NCI-H2081 treated with DMSO at 0.1 percent for 48 hours (cell line): ENCODE results near the gene PSMC6.
A peak's percentile ranks its signal among the peaks of the same experiment; 100 is the strongest.

Experiments
- DNase-seq: peaks from one replicate; lab custom pipeline; 2025; lab: John Stamatoyannopoulos, UW

The PSMC6 gene

DNA sequence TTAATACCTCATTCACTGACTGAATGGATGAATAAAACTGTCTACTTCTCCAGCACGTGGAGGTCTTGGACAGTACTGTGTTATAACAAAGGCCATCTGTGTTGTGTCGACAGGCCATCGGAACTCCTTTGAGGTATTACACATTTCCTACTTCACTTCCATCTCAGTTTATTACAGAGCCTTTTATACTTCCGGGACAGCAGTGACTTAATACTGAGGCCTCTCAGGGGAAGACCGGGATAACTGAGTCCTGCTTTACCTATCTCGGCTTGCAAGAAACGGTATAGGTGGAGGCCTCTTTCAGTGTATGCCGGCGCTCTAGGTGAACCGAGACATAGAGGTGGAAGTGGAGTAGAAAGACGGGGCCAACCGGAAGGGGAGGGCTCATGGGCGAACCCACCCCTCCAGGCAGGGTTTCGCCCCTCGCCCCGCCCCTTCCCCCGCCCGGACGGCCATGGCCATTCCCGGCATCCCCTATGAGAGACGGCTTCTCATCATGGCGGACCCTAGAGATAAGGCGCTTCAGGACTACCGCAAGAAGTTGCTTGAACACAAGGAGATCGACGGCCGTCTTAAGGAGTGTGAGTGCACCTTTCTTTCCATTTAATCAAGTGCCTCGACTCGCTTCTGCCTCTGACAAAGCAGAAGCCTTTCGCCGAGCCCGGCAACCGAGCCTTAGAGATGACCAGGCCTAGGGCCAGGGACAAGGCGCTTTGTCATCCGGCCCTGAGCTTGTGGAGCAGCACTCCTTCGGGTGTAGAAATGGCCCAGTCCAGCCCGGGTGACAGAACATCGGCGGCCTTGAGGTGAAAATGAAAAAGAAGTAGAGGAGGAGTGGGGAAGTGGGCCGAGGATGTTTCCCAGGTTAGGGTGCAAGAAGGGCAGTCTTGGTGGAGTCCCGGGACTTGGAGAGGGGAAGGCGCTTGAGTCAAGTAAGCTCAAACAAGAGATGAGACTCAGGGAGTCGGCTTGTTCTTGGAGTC is at the start of gene PSMC6:
Gene PSMC6, plus strand, starts transcription at position 477 of the 983 bp plus-strand sequence. Its CDS starts 20 bp downstream, at position 497.
- peak; percentile 67 for DNase-seq

DNA sequence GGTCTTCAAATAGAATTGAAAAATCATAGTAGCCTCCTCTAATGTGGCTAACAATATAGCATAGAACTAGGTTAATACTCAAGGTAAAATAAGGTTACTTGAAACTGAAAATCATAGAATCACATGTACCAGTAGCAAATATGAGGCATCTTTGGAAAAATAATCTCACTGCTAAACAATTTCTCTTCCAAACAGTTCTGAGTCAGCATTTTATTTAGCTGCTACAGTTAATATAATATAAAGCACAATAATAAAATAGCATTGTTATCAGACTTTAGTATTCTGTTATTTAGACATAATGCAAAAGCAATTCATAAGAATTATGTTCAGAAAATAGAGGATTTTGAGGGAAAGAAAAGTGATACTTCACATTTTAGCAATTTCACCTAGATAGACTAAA is 46.7 kb upstream of the PSMC6 start:
- no peak for DNase-seq

DNA sequence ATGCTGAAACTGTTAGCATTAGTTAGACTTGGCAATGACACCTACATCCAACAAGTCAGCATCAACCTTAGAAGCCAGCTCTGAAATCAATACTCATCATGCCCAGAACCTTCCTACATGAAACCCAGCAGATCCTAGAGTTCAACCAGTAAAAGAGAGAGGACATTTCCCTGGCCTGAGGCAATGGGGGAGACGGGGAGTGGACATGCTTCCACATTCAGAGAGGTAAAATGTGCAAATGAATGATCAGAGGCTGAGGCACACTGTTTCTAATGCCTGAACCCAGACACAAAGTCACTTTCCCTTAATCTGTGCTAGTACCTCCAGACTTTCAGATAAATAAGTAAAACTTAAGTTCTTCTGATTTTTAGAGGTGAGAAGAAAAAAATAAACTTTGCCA is 46.2 kb upstream of the PSMC6 start:
- DNase-seq, result no peak

DNA sequence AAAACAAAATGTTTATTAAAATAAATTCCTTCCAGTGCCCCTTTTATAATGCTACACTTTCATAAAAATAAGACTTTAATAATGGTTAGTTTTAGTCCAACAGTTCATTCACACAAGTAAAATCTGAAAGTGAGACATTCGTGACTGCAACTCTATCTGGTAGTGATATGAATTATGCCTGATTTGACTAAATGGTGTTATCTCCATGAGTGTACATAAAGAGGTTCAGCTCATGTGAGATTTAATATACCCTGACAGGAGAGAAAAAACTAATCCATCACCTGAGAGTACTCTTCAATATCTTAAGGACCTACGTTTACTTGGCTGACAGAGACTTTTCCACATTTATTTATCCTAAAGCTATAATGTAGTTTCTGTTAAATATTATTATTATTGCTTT is 45.7 kb upstream of the PSMC6 start:
- DNase-seq, result no peak

DNA sequence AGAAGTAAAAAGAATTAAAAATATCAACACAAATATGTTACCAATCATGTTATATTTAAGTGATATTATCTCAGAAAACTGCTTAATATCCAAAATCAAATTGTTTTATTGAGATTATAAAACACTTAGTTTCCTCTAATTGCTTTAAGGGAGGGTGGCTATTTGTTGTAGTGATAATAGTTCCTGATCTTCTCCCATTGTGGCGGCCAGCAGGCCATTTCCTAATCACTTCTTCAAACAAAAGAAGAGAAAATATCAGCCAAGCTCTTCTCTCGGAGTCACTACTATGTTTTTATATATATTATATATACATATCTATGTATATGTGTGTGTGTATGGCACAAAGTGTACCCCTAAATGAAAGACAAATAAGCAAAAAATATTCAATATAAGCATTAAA is 43.1 kb upstream of the PSMC6 start:
- DNase-seq, result peak; percentile 45

DNA sequence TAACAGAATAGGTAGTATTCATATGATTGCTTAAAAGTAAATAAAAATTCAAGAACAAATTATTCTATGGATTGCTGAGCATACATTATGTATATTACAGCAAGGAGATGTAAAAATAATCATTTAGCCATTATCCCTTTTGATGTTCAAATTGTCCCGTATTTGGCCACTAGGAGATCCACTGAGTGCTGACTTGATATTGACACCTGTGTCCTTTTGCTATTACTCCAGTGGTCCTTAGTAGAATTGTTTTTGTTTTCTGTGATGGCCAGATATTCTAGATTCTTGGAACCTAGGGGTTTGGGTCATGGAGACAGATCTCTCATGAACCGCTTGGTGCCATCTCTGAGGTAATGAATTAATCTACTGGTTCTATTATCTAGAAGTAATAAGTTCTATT is 28.4 kb upstream of the PSMC6 start:
- no peak for DNase-seq

DNA sequence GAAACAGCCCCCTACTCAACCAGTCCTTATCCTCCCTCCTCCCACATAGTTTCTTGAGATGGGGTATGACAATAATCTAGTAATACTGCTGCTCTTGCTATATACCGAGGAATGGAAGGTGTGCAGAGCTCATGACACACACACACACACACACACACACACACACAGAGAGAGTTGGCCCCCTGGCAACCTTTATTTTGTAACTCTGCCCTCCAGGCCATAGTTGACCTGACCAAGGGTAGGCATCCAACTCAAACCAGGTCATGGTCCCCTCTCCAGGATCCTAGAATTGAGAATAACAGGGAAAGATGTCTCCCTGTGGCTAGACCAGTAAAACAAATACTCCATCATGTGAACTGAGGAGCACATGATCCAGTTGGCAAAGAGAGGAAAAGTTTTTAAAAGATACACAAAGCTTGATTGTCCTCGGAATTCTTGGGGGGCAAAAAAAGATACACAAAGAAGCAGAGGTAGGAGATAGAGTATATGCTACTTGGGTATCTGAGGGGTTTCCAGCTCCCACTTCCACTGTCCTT is 22.9 kb upstream of the PSMC6 start:
- DNase-seq, result no peak

DNA sequence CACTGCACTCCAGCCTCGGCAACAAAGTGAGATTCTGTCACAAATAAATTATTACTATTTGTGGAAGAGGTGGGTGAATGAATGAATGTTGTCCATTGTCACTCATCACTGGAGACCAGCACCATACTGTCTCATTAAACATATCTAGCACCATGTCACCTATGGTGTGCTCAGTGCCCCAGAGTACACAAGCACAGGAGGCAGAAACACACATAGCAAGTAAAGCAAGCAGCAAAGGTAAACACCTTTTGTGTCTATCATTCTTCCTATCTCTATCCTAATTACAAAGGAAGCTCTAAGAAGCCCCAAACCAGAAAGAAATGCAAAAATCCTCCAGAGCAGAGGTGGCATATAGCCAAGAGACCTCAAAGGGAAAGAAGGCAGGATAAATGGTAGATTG is 20.8 kb upstream of the PSMC6 start:
- no peak for DNase-seq

DNA sequence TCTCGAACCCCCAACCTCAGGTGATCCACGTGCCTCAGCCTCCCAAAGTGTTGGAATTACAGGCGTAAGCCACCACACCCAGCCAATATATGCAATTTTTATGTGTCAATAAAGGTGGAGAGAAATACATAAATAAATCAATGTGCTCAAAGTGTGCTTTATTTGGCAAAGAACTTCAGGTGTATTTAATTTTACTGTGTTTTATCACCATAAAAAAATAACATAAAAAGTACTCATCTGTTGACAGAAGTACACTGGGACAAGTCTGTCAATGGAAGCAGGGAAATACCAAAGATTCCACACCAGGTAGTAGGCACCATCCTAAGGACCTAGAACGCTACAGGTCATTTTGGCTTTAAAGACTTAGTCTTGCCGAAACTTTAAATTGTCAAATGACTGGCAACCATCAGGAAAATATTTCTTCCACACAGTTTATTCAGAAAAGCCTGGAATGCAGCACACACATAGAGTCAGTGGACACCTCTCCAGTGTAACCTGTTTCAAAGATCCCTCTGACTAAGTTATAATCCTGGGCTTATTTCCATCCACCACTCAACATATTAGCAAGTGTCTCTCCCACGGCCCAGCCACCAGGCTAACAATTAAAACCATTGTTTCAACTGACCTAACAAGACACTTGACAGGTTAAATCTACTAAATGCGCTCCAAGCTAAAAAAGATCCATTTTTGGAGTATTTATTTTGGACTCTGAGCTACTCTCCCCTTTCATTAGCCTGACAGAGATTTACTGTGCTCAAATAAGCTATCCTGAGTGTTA is 15.8 kb upstream of the PSMC6 start:
- no peak for DNase-seq

DNA sequence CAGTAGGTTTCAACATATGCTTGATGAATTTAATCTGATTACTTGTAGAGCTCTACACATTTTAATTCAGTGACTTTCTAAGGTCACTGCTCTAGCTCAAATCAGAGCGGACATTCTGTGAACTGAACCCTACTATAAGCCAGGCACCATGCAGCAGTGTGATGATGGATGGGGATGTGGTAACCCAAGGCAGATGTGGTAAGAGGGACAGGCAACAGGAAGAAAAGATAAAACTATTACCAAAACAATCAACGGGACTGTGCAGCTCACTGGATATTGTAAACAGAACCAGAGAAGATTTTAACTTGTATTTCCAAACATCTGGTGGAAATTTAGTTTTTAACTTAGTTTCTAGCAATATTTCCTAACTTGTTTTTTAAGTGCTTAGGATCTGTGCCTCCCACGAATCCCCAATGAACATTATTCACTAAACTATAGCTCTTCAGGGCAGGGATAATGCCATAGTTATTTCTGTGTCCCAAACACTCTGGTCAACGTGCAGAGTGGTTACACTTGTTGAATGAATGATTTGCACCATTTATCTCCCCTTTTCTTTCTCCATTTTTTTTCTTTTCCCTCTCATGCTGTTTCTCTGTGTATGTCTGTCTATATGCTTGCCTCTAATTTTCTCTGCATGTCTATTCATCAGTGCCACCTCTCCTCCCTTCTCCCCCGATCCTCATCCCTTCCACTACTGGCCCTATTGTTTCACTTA is 14.6 kb upstream of the PSMC6 start:
- no peak for DNase-seq

DNA sequence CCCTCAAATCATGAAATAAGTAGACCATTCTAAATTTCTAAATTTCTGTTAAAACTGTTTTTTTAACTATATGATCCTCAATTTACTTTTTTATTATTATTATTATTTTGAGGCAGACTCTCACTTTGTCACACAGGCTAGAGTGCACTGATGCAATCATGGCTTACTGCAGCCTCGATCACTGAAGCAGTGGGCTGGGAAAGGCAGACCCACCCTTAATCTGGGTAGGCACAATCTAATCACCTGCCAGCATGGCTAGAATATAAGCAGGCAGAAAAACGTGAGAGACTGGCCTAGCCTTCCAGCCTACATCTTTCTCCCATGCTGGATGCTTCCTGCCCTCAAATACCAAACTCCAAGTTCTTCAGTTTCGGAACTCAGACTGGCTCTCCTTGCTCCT is 14.0 kb upstream of the PSMC6 start:
- no peak for DNase-seq

DNA sequence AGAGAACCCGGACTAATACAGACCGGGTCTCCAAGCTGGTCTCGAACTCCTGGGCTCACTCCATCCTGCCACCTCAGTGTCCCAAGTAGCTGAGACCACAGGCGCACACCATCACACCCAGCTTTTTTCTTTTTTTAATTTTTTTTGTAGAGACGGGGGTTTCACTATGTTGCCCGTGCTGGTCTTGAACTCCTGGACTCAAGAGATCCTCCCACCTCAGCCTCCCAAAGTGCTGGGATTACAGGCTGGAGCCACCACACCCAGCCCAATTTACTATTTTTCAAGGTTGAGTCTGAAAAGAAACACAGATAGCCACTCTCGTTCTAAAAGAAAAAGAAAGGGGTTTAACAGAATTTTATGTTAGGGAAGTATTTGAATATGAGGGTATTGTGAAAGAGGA is 13.5 kb upstream of the PSMC6 start:
- DNase-seq, result no peak

DNA sequence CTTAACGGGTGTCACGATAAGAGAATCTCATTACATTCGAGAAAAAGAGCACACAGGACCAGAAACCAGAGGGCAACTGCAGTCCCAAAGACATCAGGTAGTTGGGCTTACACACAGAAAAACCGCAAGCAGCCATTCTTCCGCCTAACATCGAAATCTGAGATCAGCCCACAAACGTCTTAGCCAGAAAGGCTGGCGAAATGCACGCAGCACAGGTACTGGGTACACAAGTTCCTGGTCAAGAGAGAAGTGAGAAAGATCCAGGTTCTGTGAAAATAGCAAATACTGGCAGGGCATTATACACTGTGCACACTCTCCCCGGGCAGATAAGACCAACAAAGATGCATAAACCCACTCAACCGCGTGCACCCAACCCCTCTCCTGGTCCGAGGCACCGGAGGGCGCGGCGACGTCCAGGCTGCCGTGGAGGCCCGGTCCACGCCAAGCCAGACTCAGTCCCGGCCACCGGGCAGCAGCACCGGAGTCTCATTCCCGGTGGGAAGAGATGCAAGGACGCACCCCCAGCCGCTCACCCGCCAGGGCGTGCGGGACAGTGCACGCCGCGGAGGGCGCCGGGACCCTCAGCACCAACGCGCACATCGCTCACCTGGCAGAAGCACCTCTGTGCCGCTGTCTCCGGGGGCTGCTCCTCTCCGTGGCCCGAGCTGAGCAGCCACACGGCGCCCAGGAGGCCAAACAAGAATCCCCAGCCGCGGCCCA is 12.1 kb upstream of the PSMC6 start:
- DNase-seq, result no peak

DNA sequence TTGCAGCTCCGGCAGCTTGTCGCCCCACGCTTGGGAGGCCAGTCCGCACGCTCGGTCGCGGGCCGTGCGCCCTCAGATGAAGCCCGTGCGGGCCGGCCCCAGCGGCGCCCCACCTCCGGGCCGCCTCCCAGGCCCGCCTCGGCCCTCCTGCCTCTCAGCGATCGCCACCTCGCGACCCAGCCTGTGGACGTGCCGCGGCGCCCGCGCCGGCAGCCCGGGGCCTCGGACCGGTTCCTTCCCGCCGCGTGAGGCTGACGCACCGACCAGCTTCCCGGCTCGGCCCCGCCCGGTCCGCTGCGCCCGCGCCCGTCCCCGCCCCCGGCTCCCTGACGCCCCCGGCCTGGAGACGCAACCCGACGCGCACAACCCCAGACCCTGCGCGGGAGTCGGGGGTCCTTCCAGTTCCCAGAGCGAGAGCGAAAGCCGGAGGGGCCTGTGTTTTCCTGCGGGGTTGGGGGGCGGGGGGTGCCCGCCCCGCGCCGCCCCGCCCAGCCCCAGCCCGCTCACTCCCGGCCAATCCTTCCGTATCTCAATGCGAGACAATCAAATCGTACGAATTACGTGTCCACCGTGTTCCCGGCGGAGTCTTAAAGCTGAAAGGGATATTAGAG is 11.4 kb upstream of the PSMC6 start, which contains the start of gene ERO1A:
Gene ERO1A, minus strand, starts transcription at position 78 of the 611 bp plus-strand sequence. Its CDS starts 77 bp downstream, at position 1.
- peak; percentile 26 for DNase-seq

DNA sequence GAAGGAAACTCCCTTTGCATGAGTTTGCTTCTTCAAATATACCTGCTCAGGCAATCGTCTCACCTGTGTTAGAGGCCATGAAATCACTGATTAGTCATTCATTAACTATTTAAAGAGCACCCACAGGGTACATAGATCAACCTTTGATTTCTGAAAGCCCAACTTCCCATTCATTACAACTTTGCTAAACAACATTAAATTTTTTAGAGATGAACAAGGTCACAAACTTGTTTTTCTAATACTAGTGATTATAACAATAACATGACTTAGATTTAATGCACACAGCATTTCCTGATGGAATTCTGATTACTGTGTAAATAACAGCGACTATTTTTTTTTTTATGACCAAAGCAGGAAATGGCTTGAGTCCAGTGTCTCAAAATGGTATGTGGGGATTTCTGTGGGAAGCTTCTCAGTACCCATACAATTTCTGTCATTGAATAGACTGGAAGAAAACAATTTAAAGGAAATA is 6.3 kb upstream of the PSMC6 start:
- DNase-seq, result no peak

DNA sequence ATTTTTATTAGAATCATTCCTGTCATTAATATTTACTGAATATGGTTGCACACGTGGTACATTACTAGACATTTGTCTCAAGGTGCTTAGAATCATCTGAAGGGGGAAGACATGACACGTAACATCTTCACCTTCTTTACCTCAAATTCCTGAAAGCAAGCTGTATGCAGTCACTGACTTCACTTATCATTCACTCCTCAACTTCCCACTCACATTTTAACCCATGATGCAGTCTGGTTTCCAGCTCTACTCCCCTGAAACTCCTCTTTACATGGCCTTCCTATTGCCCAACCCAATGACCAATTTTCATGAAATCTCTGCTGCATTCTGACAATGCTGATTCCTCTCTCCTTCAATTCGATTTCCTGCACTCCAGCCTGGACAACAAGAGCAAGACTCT is 5.8 kb upstream of the PSMC6 start:
- DNase-seq, result no peak

DNA sequence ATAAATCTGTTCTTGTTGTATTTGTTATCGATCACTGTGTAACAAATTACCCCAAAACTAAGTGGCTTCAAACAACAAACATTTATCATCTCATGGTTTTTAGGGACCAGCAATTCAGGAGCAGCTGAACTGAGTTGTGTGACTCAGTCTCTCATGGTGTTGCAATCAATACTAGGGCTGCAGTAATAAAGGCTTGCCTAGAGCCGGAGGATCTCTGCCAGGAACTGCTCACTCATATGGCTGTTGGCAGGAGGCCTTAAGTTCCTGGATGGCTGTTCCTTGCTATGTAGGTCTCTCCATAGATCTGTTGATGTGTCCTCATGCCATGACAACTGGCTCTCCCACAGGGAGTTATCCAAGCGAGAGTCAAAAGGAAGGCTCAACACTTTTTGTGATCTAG is 3.8 kb upstream of the PSMC6 start:
- DNase-seq, result no peak

DNA sequence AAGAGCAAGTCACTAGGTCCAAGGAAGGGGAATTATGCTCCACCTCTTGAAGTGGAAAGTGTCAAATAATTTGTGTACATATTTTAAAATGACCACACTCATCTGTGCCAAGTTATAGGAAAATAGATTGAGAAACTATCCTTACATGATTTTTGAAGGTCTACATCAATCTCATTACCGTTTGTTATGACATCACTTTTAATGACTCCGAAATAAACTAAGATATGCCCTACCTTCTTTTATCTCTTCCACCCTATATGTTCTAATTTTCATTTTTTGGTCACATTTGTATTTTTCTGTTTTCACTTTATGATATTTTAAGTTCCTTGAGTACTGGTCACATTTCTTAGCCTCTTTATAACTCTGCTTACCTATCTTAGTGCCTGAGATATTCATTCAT is 3.3 kb upstream of the PSMC6 start:
- DNase-seq, result no peak

DNA sequence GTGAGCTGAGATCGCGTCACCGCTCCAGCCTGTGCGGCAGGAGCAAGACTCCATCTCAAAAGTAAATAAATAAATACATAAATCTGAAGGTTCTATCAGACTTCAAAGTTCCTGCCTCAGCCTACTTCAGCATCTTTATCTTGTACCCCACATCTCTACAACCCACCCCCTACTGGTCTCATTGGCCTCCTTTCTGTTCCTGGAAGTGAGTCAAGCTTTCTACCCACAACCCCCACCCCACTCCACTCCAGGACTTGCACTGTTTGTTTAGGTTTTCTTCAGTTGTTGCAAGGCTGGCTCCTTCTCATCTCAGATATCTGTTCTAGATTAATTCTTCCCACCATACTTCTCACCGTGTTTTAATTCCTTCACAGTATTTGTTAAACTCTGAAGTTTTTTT is 714 bp upstream of the PSMC6 start:
- no peak for DNase-seq

DNA sequence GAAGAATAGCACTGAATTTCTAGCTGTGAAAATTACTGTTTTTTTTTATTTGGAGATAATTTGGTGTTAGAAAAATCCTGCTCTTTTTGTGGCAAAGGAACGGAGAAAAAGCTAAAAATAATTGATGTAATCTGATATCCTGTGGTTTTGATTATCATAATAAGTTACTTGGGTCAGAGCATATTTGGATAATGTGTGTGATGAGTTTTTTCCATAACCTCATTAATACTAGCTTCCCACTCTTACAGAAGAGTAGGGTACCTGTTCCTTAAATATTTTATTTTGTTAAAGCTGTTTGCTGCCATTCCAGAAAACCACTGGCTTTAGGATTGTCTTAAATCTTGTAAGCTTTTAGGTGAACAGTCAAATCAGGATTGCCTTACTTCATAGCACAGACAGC is 4.7 kb downstream of the PSMC6 start:
- no peak for DNase-seq

DNA sequence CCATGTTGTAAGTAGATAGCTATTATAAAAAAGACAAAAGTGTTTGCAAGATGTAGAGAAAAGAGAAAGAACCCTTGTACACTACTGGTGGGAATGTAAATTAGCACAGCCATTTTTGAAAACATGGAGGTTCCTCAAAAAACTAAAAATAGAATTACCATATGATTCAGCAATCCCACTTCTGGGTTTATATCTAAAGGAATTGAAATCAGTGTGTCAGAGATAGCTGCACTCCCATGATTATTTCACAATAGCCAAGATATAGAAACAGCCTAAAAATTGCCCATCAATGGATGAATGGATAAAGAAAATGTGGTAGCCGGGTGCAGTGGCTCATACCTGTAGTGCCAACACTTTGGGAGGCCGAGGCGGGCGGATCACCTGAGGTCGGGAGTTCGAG is 9.2 kb downstream of the PSMC6 start:
- no peak for DNase-seq
